OCI-LY3 (cell line): ENCODE data around the gene CNOT10.

ENCODE experiments used
- H2AFZ ChIP-seq: fragments of 200-600, 300-600 bp; shearing (Covaris generic); 2 replicates; pipeline ENCODE4 v1.6.0; 2014; ENCODE audit warnings: antibody characterized with exemption, low read depth, low read length
- H3K27ac ChIP-seq: fragments of 200-600, 300-600 bp; sonication (generic); 2 replicates; pipeline ENCODE4 v1.5.1; 2014; ENCODE audit warnings: mild to moderate bottlenecking, low read length, moderate library complexity, mixed read lengths
- H3K27me3 ChIP-seq: fragments of 200-600, 300-600 bp; sonication (generic); 2 replicates; pipeline ENCODE4 v1.6.1; 2014; ENCODE audit warnings: low read depth, low read length, mixed read lengths
- H3K36me3 ChIP-seq: fragments of 200-600, 300-600 bp; sonication (generic); replicated peaks from 2 replicates; pipeline ENCODE3; 2014; ENCODE audit warnings: low read depth, low read length, mixed read lengths
- H3K4me1 ChIP-seq: fragments of 300-600, 200-600 bp; sonication (generic); 2 replicates; pipeline ENCODE4 v1.6.1; 2014; ENCODE audit warnings: low read length, mixed read lengths
- H3K4me2 ChIP-seq: fragments of 200-600, 300-600 bp; sonication (generic); 2 replicates; pipeline ENCODE4 v1.6.1; 2014; ENCODE audit warnings: low read length, mixed read lengths
- H3K4me3 ChIP-seq: fragments of 300-600, 200-600 bp; sonication (generic); 2 replicates; pipeline ENCODE4 v1.5.1; 2014; ENCODE audit warnings: antibody characterized with exemption, mild to moderate bottlenecking, low read length, moderate library complexity
- H3K79me2 ChIP-seq: fragments of 300-600, 200-600 bp; shearing (Covaris generic); 2 replicates; pipeline ENCODE4 v1.6.1; 2014; ENCODE audit warnings: mild to moderate bottlenecking, low read length, mixed read lengths
- H3K9ac ChIP-seq: fragments of 300-600, 200-600 bp; shearing (Covaris generic); 2 replicates; pipeline ENCODE4 v1.6.0; 2014; ENCODE audit warnings: mild to moderate bottlenecking, low read length, moderate library complexity
- H3K9me3 ChIP-seq: fragments of 200-600, 300-600 bp; shearing (Covaris generic); 2 replicates; pipeline ENCODE4 v1.6.1; 2014; ENCODE audit warnings: low read length, mixed read lengths; ENCODE audit not compliant: insufficient read depth
- H4K20me1 ChIP-seq: fragments of 200-600, 300-600 bp; sonication (generic); 2 replicates; pipeline ENCODE4 v1.6.1; 2016; ENCODE audit warnings: low read length, mixed read lengths; ENCODE audit not compliant: insufficient read depth
- CTCF ChIP-seq: fragments of 200-600, 300-600 bp; sonication (generic); IDR thresholded peaks from 2 replicates; pipeline ENCODE4 v1.5.1; 2014; ENCODE audit warnings: antibody characterized with exemption, low read length, low read depth
- EZH2phosphoT487 ChIP-seq: fragments of 200-600 bp; shearing (Covaris generic); IDR thresholded peaks from 2 replicates; pipeline ENCODE4 v1.6.1; 2018; ENCODE audit warnings: antibody characterized with exemption, mixed run types, low read depth

CNOT10 gene

GRCh38 chr3:32759342-32759741 lies 74.4 kb downstream of the CNOT10 start:
- no peak overlapping the region for H3K27ac ChIP-seq
- no peak overlapping the region for H3K4me2 ChIP-seq
- H3K79me2 ChIP-seq = no peaks in the 10 kb centered on the region

GRCh38 chr3:32764481-32764880 lies 79.5 kb downstream of the CNOT10 start:
- H3K4me2 ChIP-seq = no peak overlapping the region
- H3K36me3 ChIP-seq = peaks cover 36% of the 10 kb centered on the region
- no peaks in the 10 kb centered on the region for H4K20me1 ChIP-seq
- H3K79me2 ChIP-seq = no peaks in the 10 kb centered on the region
- H3K27ac ChIP-seq = no peak overlapping the region
- H3K4me3 ChIP-seq = no peak overlapping the region
- no peaks in the 10 kb centered on the region for H3K27me3 ChIP-seq
- no peak for TF ChIP-seq CTCF
- TF ChIP-seq EZH2phosphoT487 = no peak
- H3K9ac ChIP-seq = no peak overlapping the region
- H3K4me1 ChIP-seq = no peaks in the 10 kb centered on the region
- H3K9me3 ChIP-seq = no peaks in the 10 kb centered on the region
- no peak overlapping the region for H2AFZ ChIP-seq

More at GRCh38 chr3:32759342-32759741, 74.4 kb downstream of the CNOT10 start:
- H4K20me1 ChIP-seq = no peaks in the 10 kb centered on the region
- H3K4me1 ChIP-seq = no peaks in the 10 kb centered on the region
- TF ChIP-seq CTCF (no peak), EZH2phosphoT487 (no peak)
- H3K9me3 ChIP-seq = no peaks in the 10 kb centered on the region
- H3K27me3 ChIP-seq = no peaks in the 10 kb centered on the region
- no peak overlapping the region for H3K4me3 ChIP-seq
- H2AFZ ChIP-seq = no peak overlapping the region
- no peak overlapping the region for H3K9ac ChIP-seq
- peaks cover 15% of the 10 kb centered on the region for H3K36me3 ChIP-seq

- no peak overlapping the region for H2AFZ ChIP-seq
- H3K4me3 ChIP-seq = no peak overlapping the region
- peaks cover 15% of the 10 kb centered on the region for H3K36me3 ChIP-seq
- no peaks in the 10 kb centered on the region for H3K9me3 ChIP-seq
- H3K4me2 ChIP-seq = no peak overlapping the region
- no peaks in the 10 kb centered on the region for H3K79me2 ChIP-seq
- no peaks in the 10 kb centered on the region for H3K27me3 ChIP-seq
- H4K20me1 ChIP-seq = no peaks in the 10 kb centered on the region
- no peak for TF ChIP-seq EZH2phosphoT487
- 0 out of 2 replicates have a peak, but pooled peaks have one; percentile 17 for TF ChIP-seq CTCF
- H3K4me1 ChIP-seq = peaks cover 3% of the 10 kb centered on the region; the same call in 1 of the 2 replicates
- H3K27ac ChIP-seq = no peak overlapping the region
- no peak overlapping the region for H3K9ac ChIP-seq
These were observed 93.4 kb downstream of the CNOT10 start for GRCh38 chr3:32778389-32778788.

GRCh38 chr3:32780071-32780734 lies 95.2 kb downstream of the CNOT10 start:
- Histone ChIP-seq H3K27ac (no peak overlapping the region), H2AFZ (no peak overlapping the region), H3K4me3 (peak overlapping the region; percentile 84), H3K79me2 (no peaks in the 10 kb centered on the region), H3K9ac (no peak overlapping the region), H3K4me1 (peaks cover 3% of the 10 kb centered on the region; the same call in 1 of the 2 replicates), H3K4me2 (peak overlapping the region; percentile 68), H3K9me3 (no peaks in the 10 kb centered on the region), H4K20me1 (no peaks in the 10 kb centered on the region), H3K36me3 (peaks cover 8% of the 10 kb centered on the region), H3K27me3 (no peaks in the 10 kb centered on the region)
- no peak for TF ChIP-seq CTCF
- TF ChIP-seq EZH2phosphoT487 = no peak
